ENCODE results near the gene ARHGAP27.
"Not testable (repeated sequence)": the region's sequence is repeated elsewhere in the genome, so short reads cannot be mapped to it uniquely, and the experiment has no call there.

Gene ARHGAP27

GRCh38 chr17:45446872-45447625 is 14.4 kb upstream of the ARHGAP27 start:
- not testable (repeated sequence) for DNase-seq (ENCODE audit: low read depth)

DNA sequence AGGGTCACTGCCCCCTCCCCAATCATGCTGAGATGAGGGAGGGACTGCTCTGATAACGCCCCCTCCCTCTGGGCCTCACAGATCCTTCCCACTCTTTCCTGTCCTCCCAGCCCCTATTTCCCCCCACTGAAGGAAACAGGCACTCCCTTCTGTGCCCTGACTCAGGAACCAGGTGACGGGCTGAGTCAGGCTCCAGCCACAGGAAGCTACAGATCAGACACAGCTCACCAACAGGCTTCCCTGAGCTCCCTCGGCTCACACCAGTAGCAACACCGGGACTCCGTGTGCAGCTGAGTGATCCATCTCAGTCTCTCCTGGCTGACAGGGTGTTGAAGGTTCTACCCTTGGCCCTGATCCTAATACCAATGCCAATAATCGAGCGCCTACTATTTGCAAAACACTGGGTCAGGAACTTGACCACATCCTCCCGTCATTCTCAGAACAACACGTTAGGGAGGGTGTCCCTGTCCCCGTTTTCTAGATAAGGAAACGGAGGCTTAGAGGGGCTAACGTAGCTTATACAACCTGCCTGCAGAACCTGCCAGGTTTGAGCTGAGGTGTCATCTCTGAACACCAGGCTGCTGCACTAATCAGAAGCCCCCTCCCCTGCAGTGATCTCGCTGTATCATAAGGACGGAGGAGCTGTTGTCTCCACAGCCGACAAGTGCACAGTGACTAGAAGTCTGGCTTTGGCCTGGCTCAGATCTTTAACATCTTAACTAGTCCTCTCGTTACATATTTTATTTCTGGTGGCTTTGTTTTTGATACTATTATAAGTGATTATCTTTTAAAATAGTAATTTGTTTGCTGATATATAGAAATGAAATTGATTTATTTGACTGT is 13.5 kb upstream of the ARHGAP27 start:
- DNase-seq (ENCODE audit: low read depth), result not testable (repeated sequence)

DNA sequence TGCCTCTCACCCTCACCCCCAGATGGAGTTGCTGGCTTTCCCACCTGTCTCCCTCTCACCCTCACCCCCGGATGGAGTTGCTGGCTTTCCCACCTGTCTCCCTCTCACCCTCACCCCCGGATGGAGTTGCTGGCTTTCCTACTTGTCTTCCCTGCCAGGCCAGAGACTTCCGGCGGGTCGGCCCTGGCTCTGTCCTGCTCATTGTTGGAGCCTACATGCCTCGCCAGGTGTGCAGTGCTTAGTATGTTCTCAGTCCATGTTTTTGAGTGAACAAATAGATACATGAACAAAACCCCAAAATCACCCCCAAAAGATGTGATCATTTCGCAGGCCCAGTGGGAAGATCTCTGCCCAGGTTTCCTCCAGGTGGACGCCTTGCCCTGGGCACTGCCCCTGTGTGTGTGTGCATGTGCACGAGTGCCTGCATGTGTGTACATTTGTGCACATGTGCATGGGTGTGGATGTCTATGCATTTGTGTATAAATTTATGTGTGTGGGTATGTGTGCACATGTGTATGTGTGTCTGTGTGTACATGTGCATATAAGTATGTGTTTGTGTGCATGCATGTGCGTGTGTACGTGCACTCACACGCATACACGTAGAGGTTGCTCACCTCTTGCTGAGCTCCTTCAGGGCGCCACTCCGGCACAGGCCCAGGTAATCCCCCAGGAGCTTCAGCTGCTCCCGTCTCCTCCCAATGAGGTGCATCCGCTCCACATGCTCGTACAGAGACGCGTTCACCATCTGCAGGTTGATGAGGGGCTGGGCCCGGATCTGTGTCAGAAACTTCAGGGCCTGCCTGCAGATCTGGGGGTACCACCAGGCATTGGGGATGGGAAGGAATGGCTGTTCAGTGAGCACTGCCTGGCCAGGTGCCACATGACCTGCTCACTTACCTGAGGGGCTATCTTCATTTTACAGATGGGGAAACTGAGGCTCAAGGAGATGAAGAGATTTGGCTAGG is 12.5 kb upstream of the ARHGAP27 start:
- DNase-seq (ENCODE audit: low read depth), result not testable (repeated sequence)

- DNase-seq (ENCODE audit: low read depth), result not testable (repeated sequence)
These were observed 11.6 kb upstream of the ARHGAP27 start for GRCh38 chr17:45444301-45444700.

DNA sequence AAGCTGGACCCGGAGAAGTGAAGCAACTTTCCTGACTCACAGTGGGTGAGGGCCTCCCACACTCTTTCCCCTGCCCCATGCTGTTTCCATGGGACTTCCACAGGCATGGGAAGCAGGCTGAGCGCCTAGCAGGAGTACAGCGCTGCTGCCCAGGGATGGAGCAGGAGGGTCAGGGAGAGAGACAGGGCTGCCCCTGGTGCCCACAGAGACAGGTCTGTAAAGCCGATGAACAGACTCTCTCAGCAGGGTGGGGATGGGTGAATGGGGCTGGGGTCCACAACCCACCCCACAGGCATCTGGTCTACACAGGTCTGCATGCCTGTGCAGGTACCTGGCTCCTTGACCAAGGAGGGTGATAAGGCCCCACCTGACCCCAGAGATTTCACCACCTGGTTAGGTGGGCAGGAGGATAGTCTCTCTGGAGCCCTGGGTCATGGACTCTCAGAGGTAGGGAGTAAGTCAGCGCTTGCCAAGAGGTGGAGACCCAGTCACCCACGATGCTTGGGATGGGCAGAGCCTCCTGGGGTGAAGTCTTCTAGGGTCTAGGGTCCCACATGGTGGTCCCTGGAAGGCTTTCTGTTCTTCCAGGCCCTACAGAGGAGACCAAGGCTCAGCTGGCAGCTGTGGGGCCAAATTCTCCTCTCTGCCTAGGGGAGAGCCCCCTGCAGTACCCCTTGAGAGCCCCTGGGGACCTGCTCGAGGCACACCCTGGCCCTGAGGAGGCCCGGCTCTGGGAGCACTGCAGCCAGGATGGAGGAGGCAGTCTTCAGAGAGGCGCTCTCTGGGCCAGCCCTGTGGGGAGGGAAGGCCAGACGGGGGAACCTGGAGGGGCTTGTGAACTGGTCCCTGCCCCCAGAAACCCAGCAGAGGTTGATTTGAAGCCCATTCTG is 10.9 kb upstream of the ARHGAP27 start:
- DNase-seq (ENCODE audit: low read depth), result not testable (repeated sequence)

- no peak for DNase-seq (ENCODE audit: low read depth)
These were observed 9.0 kb upstream of the ARHGAP27 start for GRCh38 chr17:45441526-45442310.

DNA sequence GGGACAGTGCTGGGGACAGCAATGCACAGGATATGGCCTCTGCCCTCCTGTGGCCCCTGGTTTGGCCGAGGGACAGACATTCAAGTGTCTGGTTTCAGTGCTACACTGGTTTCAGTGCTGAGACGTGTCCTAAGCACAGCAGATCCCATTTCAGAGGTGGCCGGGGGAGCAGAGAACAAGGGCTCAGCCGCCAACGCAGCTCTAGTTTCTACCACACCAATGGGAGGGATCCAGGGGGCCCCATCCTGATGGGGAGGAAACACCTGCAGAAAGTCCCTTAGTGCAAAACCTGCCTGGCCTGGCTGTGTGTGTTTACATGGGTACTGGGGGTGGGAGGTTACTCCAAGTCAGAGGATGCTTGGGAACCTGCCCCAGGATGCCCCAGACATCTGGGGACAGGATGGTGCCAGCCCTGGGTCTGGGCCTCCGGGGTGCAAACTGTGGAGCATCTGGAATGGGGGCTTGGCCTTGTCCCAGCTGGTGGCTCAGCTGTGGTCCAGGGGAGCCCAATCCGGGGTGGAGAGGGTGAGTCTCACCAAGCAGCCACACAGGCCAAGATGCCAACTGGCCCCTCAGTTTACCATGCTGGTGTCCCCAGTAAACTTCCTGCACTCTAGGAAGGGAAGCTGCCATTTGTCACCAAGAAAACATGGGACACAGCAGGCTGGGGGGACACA is 8.3 kb upstream of the ARHGAP27 start:
- not testable (repeated sequence) for DNase-seq (ENCODE audit: low read depth)

GRCh38 chr17:45440161-45440778 is 7.6 kb upstream of the ARHGAP27 start:
- DNase-seq (ENCODE audit: low read depth), result no peak

- no peak for DNase-seq (ENCODE audit: low read depth)
These were observed 6.4 kb upstream of the ARHGAP27 start for GRCh38 chr17:45438931-45439610.

DNA sequence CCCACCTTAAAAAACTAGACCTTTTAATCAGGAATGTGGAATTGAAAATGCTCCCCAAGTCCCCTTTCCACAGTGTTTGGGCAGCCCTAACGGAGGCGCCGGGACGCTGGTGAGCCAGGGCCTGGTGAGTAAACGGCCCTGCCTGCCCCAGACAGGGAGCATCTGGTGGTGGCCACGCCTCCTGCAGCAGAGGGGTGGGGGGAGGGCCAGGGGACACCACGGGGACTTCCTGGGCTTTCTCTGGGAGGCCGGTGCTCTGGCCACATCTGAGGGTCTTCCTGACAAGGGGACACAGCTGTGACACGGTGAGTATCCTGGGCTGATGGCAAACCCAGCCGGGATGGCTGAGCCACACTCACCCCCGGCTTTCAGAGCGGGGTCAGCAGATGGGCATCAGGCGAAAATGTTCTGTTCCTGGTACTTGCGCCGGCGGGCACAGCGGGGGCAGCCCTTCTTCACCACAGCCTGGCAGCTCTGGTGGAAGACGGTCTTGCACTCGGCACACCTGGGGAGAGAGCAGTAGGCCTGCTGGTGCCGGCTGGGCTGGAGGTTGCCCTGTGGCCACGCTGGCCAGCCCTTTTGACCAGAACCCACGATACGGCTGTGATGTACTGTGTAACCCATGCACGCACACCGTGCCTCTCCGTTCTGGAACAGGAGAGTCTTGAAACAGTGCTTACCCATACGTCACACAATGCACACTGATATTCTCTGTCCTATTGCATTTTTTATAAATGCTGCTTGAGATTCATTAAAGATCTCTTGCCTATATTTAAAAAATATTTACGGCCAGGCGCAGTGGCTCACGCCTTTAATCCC is 5.0 kb upstream of the ARHGAP27 start:
- no peak for DNase-seq (ENCODE audit: low read depth)

DNA sequence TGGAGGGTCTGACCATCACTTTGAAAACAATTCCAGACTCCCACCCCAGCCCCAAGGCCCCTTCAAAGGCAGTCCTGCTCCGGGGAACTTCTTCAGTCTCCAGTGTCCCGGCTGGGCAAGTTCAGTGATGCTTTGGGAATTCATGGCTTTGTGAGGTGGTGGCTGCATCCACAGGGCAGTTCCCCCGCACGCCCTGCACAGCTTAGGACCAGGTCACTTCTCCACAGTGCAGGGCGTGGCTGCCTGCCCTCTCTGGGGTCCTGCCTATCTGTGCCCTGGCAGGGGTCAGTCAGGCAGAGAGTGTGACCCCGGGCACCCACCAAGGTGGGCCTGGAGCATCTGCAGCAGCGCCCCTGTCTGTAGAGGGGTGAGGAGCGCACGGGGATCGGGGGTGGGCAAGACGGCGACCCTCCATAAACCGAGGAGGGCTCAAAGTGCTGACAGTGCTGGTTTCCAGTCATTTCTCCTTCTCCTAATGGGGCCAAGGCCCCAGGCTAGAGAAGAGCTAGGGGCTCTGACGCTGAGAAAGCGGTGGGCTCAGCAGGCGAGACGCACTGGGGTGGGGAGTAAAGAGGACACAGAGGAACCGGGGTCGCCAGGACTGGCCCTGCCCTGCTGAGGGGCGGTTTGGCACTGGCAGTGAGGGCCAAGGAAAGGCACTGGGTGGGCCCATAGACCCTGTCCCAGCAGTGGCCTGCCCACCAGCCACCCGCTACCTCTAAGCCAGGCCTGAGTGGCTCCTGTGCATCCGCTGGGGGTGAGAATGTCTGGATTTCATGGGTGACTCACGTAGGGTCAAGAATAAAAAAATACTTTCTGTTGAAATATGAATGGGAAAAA is 4.2 kb upstream of the ARHGAP27 start:
- DNase-seq (ENCODE audit: low read depth), result no peak

DNA sequence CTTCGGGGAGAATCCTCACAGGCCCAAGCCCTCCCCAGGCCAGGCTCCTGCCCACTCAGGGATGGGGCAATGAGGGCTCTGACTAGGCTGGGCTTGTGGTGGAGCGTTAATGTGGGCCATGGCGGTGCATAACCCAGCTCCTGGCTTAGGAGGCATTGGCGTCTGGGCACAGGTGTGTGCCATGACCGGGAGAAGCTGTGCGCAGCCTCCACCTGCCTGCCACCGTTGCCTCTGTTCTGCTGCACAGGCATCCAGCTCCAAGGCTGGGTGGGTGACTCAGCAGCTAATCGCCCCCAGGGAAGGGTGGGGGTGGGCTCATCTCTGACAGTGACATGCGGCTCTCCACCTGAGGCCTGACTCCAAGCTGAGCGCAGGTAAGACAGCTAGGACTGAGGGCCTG is 3.5 kb upstream of the ARHGAP27 start:
- no peak for DNase-seq (ENCODE audit: low read depth)

DNA sequence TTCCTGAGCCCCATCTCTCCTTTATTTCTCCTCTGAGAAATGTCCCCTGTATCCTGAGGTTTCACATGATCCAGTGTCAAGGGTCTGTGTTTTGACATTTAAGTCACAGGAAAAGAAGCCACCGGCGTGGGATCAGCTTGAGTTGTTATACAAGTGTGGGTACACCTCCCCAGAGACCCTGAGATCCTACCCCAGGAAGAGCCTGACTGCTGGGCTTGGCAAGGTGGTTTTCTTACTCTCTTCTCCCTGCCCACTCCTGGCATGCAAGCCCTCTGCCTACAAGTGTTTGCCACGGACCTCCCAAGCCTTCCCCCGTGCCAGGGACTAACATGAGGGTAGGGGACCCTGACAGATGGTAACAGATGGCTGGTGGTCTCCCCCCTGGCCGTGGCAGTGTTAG is 2.8 kb upstream of the ARHGAP27 start:
- no peak for DNase-seq (ENCODE audit: low read depth)

GRCh38 chr17:45433159-45433535 is 477 bp upstream of the ARHGAP27 start:
- no peak for DNase-seq (ENCODE audit: low read depth)

- DNase-seq (ENCODE audit: low read depth), result peak; percentile 61
These were observed 902 bp downstream of the ARHGAP27 start for GRCh38 chr17:45431531-45432404.

Data from activated T-cell treated with anti-CD3 and anti-CD28 coated beads for 1 hour (primary cell).